Peyer's patch (tissue), 4 donors: ENCODE data around the gene DNAI7. TPM values are rescaled to one million over a fixed set of nuclear protein-coding genes. Genes with fewer than 3 reads are reported as not detected.

ENCODE experiments used
- DNase-seq, 3 donors: peaks; one replicate each; pipeline ENCODE4 v3.0.0-alpha.2; 2017 to 2019
- H3K27ac ChIP-seq, 4 donors: fragments of 200-600 bp; sonication (generic); one replicate each; pipeline ENCODE4 v1.5.1; 2016 to 2019
- H3K27me3 ChIP-seq, 2 donors: fragments of 200-600 bp; sonication (generic); one replicate each; pipeline ENCODE4 v1.5.1; 2019
- H3K36me3 ChIP-seq, 3 donors: fragments of 200-600 bp; sonication (generic); one replicate each; pipeline ENCODE4 v1.5.1; 2016 to 2019
- H3K4me1 ChIP-seq, 4 donors: fragments of 200-600 bp; sonication (generic); one replicate each; pipeline ENCODE4 v1.5.1; 2016 to 2019
- H3K4me3 ChIP-seq, 4 donors: fragments of 200-600 bp; sonication (generic); 1 replicate in 3 of 4; 2 replicates in 1 of 4; pipeline ENCODE4 v1.5.1; 2016 to 2019; ENCODE audit warnings: mild to moderate bottlenecking in 1 of 4
- H3K9me3 ChIP-seq, 4 donors: fragments of 200-600 bp; sonication (generic); one replicate each; pipeline ENCODE4 v1.5.1; 2016 to 2019; ENCODE audit warnings: mild to moderate bottlenecking in 1 of 4
- CTCF ChIP-seq, 6 experiments: fragments of 450-650 bp in 4 of 6; fragments of 200-600 bp in 2 of 6; sonication (generic) in 1 of 6; IDR thresholded peaks; one replicate each; pipeline ENCODE4 v1.5.1; 2017 to 2019; ENCODE audit warnings: antibody characterized with exemption in 6 of 6, mild to moderate bottlenecking in 3 of 6, moderate library complexity in 1 of 6
- POLR2A ChIP-seq, 2 donors: fragments of 450-650 bp; IDR thresholded peaks; one replicate each; pipeline ENCODE4 v1.5.1; 2017; ENCODE audit warnings: antibody characterized with exemption in 2 of 2, mild to moderate bottlenecking in 2 of 2, moderate library complexity in 2 of 2
- total RNA-seq, 4 donors: library from RNA; depleted of rRNA; stranded (reverse); fragments of >200 nt; gene quantifications; one replicate each; pipeline ENCODE4 v1.1.0, GENCODE V29; 2016

Gene DNAI7
- total RNA-seq, 4 donors from 2014 or later, result 1.7 TPM; not detected in 3

DNA sequence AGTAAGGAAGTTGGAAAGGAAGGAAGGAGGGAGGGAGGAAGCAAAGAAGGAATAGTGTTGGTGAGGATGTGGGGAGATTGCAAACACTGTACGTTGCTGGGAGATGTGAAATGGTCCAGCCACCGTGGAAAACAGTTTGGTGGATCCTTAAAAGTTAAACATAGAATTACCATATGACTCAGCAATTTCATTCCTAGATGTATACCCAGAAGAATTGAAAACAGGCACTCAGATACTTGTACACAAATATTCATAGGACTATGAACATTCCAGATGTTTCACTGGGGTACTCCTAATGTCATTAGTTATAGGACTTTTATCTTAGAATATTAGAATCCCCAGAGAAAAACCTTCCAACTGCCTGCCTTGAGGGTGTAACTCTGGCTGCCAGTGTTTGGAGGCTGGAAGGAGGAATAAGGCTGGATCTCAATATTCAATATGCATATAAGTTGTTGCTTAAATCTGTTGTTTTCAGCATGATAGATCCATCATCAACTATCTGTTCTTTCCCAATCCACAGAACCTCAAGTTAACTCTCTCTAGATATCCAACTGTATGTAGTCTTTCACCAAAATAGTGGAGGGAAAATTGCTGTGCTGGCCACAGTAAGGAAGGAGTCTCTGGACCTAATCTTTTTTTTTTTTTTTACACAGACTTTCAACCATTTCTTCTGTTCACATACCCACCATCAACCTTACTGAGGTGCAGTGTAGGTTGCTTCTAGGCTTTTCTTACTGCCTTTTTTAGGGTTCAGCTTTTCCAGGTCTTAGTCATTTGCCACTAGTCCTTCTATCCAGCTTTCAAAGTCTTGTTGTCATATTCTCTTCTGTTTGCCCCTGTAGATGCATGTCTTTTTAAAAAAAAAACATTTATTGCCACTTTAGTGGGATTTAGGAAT, 94.5 kb downstream of the DNAI7 start:
- H3K36me3 ChIP-seq, result no peaks in the 10 kb centered on the region
- no peak for TF ChIP-seq POLR2A (IDR thresholded peaks at IDR 0.05)
- TF ChIP-seq CTCF (IDR thresholded peaks at IDR 0.05), result no peak
- no peak overlapping the region for H3K4me3 ChIP-seq
- no peaks in the 10 kb centered on the region for H3K27me3 ChIP-seq
- no peaks in the 10 kb centered on the region for H3K4me1 ChIP-seq
- DNase-seq, result no peak
- no peaks in the 10 kb centered on the region for H3K9me3 ChIP-seq
- H3K27ac ChIP-seq, result no peak overlapping the region

DNA sequence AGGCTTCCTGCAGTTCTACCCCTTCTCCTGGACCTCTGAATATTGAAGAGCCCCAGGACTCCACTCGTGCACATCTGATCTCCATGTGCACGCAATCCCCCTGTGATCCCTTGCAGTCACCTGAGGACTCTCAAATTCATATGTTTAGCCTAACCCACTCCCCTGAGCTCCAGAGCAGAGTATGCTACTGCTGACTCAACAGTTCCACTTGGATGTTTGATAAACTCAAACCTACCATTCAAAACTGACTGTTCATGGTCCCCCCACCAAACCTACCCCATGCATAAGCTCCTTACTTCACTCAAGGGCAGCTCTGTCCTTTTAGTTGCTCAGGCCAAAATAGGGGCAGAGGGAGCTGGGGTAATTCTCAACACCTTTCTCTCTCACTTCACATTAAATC, 96.0 kb downstream of the DNAI7 start:
- no peak overlapping the region for H3K4me3 ChIP-seq
- H3K27ac ChIP-seq, result no peak overlapping the region
- TF ChIP-seq POLR2A (IDR thresholded peaks at IDR 0.05) (no peak), CTCF (IDR thresholded peaks at IDR 0.05) (no peak)

GRCh38 chr12:25089738-25090137, 105.2 kb downstream of the DNAI7 start:
- no peaks in the 10 kb centered on the region for H3K4me1 ChIP-seq
- no peaks in the 10 kb centered on the region for H3K36me3 ChIP-seq
- no peak for TF ChIP-seq CTCF (IDR thresholded peaks at IDR 0.05)
- no peak for TF ChIP-seq POLR2A (IDR thresholded peaks at IDR 0.05)
- no peak overlapping the region for H3K27ac ChIP-seq
- no peaks in the 10 kb centered on the region for H3K27me3 ChIP-seq
- no peak overlapping the region for H3K4me3 ChIP-seq
- no peaks in the 10 kb centered on the region for H3K9me3 ChIP-seq
- DNase-seq, result no peak

More for the DNA sequence above, 96.0 kb downstream of the DNAI7 start:
- Histone ChIP-seq H3K4me1 (no peaks in the 10 kb centered on the region), H3K9me3 (no peaks in the 10 kb centered on the region), H3K27me3 (no peaks in the 10 kb centered on the region), H3K36me3 (no peaks in the 10 kb centered on the region)
- DNase-seq, result no peak

DNA sequence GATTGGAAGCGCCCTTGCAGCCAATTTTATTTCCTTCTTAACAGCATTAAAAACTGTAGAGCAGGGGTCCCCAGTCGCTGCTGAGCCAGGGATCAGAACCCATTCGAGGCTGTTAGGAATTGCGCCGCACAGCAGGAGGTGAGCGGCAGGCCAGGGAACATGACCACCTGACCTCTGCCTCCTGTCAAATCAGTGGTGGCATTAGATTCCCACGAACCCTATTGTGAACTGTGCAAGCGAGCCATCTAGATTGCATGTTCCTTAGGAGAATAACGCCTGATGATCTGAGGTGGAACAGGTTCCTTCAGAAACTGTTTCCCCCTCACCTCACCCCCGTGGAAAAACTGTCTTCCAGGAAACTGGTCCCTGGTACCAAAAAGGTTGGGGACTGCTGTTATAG, 107.4 kb downstream of the DNAI7 start:
- no peak for TF ChIP-seq CTCF (IDR thresholded peaks at IDR 0.05)
- TF ChIP-seq POLR2A (IDR thresholded peaks at IDR 0.05), result no peak
- Histone ChIP-seq H3K4me3 (no peak overlapping the region), H3K9me3 (no peaks in the 10 kb centered on the region), H3K27ac (no peak overlapping the region), H3K27me3 (no peaks in the 10 kb centered on the region), H3K36me3 (no peaks in the 10 kb centered on the region), H3K4me1 (no peaks in the 10 kb centered on the region)
- DNase-seq, result no peak

GRCh38 chr12:25084816-25085215, 110.1 kb downstream of the DNAI7 start:
- no peak overlapping the region for H3K27ac ChIP-seq
- TF ChIP-seq POLR2A (IDR thresholded peaks at IDR 0.05) (no peak), CTCF (IDR thresholded peaks at IDR 0.05) (no peak)
- H3K36me3 ChIP-seq, result no peaks in the 10 kb centered on the region
- no peaks in the 10 kb centered on the region for H3K4me1 ChIP-seq
- H3K4me3 ChIP-seq, result no peak overlapping the region
- H3K27me3 ChIP-seq, result no peaks in the 10 kb centered on the region
- DNase-seq, result no peak
- H3K9me3 ChIP-seq, result no peaks in the 10 kb centered on the region
